K562 (cell line): ENCODE measurements around the gene CSNK1G3. TPM values are rescaled to one million over a fixed set of nuclear protein-coding genes. Genes with fewer than 3 reads are reported as not detected.

Experiments used
- FOXK1 ChIP-seq: sonication (generic); formaldehyde crosslinking; IDR thresholded peaks from 2 replicates; pipeline ENCODE4 v1.8.0; 2022; ENCODE audit warnings: missing genetic modification reagents, mild to moderate bottlenecking, borderline replicate concordance
- MBD1 ChIP-seq: fragments of 250-450 bp; sonication (Bioruptor Pico); IDR thresholded peaks from 2 replicates; pipeline ENCODE4 v1.8.0; 2022; ENCODE audit warnings: inconsistent platforms
- NFE2 ChIP-seq: IDR thresholded peaks from 2 replicates; pipeline ENCODE4 v1.6.1; 2014; ENCODE audit warnings: antibody characterized with exemption, low read depth
- RBM39 ChIP-seq: fragments of 200-400 bp; formaldehyde crosslinking; optimal IDR thresholded peaks from 2 replicates; pipeline ENCODE3; 2018; ENCODE audit warnings: low read depth, low read length
- TARDBP ChIP-seq: fragments of 450-650 bp; IDR thresholded peaks from 2 replicates; pipeline ENCODE4 v1.6.1; 2016
- TCF3 ChIP-seq: sonication (generic); formaldehyde crosslinking; IDR thresholded peaks from 2 replicates; pipeline ENCODE4 v1.4.0; 2020; ENCODE audit warnings: mild to moderate bottlenecking, missing genetic modification reagents
- TEAD4 ChIP-seq, 2 experiments: sonication (generic) in 1 of 2; formaldehyde crosslinking in 1 of 2; IDR thresholded peaks; 2 replicates each; pipeline versions ENCODE4 v1.6.1 to v1.8.0; 2012 to 2022; ENCODE audit warnings: borderline replicate concordance in 1 of 2, inconsistent platforms in 1 of 2, low read length in 1 of 2, mild to moderate bottlenecking in 1 of 2, missing genetic modification reagents in 1 of 2
- ZBTB8A ChIP-seq: fragments of 450-650 bp; IDR thresholded peaks from 2 replicates; pipeline ENCODE4 v1.6.1; 2018; ENCODE audit warnings: mild to moderate bottlenecking, moderate library complexity; ENCODE audit not compliant: partially characterized antibody
- ZNF184 ChIP-seq: sonication (generic); formaldehyde crosslinking; IDR thresholded peaks from 2 replicates; pipeline ENCODE4 v1.5.0; 2020; ENCODE audit warnings: missing genetic modification reagents
- ZNF586 ChIP-seq: fragments of 450-650 bp; formaldehyde crosslinking; conservative IDR thresholded peaks from 2 replicates; pipeline ENCODE4 v1.4.0; 2020; ENCODE audit warnings: mild to moderate bottlenecking, moderate library complexity
- polyA plus RNA-seq, 8 experiments: library from polyadenylated mRNA; depleted of rRNA in 4 of 8; stranded (reverse) in 5 of 8; unstranded in 3 of 8; fragments of >200 nt; fragmentation: Nextera tagmentation in 2 of 8; fragmentation: Illumina TruSeq in 1 of 8; extraction: Ambion mirVana in 2 of 8; extraction: Trizol in 1 of 8; gene quantifications; 2 replicates each; pipeline versions ENCODE4 v1.2.1 to v1.2.3, GENCODE V29; 2011 to 2014; ENCODE audit warnings: inconsistent platforms in 1 of 8, missing spikeins in 1 of 8
- total RNA-seq, 7 experiments: library from RNA; depleted of rRNA in 6 of 7; stranded (reverse); fragments of >200 nt in 6 of 7; fragmentation: Illumina TruSeq in 2 of 7; extraction: Trizol in 2 of 7; gene quantifications; 2 replicates each; pipeline versions ENCODE4 v1.2.1 to v1.2.3, GENCODE V29; 2011 to 2021; ENCODE audit warnings: low replicate concordance in 1 of 7
- TF ChIP-seq, protein P1 (sequence below): sonication (generic); formaldehyde crosslinking; IDR thresholded peaks from 2 replicates; pipeline ENCODE4 v1.8.0; 2022; ENCODE audit warnings: mild to moderate bottlenecking, missing genetic modification reagents
- TF ChIP-seq, protein P2 (sequence below), 2 experiments: fragments of 450-650 bp; conservative IDR thresholded peaks; 2 replicates each; pipeline ENCODE4 v1.6.1; 2017; ENCODE audit warnings: mild to moderate bottlenecking in 2 of 2, moderate library complexity in 2 of 2

Gene CSNK1G3
- total and polyA plus RNA-seq, 9 of the 15 experiments (the other 6 are each of a cell fraction or from before 2014, with no cell fraction given): 8.3 to 27.6 (median 16.5) TPM

GRCh38 chr5:123471385-123471784, 40.6 kb upstream of the CSNK1G3 start (continued):
- TF ChIP-seq ZBTB8A (no peak), TARDBP (no peak), TCF3 (CRISPR knock-in tag) (peak; percentile 49), TEAD4 (IDR thresholded peaks at IDR 0.05; ENCODE audit: low read length) (peak; percentile 83), TEAD4 (CRISPR knock-in tag; IDR thresholded peaks at IDR 0.05; ENCODE audit: borderline replicate concordance) (no peak), ZNF586 (CRISPR knock-in tag) (no peak), ZNF184 (CRISPR knock-in tag) (no peak), NFE2 (no peak), MBD1 (CRISPR knock-in tag) (no peak), FOXK1 (no peak), RBM39 (no peak)
- TF ChIP-seq, protein P1, sequence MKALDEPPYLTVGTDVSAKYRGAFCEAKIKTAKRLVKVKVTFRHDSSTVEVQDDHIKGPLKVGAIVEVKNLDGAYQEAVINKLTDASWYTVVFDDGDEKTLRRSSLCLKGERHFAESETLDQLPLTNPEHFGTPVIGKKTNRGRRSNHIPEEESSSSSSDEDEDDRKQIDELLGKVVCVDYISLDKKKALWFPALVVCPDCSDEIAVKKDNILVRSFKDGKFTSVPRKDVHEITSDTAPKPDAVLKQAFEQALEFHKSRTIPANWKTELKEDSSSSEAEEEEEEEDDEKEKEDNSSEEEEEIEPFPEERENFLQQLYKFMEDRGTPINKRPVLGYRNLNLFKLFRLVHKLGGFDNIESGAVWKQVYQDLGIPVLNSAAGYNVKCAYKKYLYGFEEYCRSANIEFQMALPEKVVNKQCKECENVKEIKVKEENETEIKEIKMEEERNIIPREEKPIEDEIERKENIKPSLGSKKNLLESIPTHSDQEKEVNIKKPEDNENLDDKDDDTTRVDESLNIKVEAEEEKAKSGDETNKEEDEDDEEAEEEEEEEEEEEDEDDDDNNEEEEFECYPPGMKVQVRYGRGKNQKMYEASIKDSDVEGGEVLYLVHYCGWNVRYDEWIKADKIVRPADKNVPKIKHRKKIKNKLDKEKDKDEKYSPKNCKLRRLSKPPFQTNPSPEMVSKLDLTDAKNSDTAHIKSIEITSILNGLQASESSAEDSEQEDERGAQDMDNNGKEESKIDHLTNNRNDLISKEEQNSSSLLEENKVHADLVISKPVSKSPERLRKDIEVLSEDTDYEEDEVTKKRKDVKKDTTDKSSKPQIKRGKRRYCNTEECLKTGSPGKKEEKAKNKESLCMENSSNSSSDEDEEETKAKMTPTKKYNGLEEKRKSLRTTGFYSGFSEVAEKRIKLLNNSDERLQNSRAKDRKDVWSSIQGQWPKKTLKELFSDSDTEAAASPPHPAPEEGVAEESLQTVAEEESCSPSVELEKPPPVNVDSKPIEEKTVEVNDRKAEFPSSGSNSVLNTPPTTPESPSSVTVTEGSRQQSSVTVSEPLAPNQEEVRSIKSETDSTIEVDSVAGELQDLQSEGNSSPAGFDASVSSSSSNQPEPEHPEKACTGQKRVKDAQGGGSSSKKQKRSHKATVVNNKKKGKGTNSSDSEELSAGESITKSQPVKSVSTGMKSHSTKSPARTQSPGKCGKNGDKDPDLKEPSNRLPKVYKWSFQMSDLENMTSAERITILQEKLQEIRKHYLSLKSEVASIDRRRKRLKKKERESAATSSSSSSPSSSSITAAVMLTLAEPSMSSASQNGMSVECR: no peak
- TF ChIP-seq, protein P2, sequence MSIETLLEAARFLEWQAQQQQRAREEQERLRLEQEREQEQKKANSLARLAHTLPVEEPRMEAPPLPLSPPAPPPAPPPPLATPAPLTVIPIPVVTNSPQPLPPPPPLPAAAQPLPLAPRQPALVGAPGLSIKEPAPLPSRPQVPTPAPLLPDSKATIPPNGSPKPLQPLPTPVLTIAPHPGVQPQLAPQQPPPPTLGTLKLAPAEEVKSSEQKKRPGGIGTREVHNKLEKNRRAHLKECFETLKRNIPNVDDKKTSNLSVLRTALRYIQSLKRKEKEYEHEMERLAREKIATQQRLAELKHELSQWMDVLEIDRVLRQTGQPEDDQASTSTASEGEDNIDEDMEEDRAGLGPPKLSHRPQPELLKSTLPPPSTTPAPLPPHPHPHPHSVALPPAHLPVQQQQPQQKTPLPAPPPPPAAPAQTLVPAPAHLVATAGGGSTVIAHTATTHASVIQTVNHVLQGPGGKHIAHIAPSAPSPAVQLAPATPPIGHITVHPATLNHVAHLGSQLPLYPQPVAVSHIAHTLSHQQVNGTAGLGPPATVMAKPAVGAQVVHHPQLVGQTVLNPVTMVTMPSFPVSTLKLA (conservative IDR thresholded peaks at IDR 0.05): no peak
